Astrocyte (in vitro differentiated cells and primary cell): ENCODE measurements around the gene LILRB3. TPM values are rescaled to one million over a fixed set of nuclear protein-coding genes. Genes with fewer than 3 reads are reported as not detected.

Experiments used
- DNase-seq: peaks from one replicate; pipeline ENCODE4 v3.0.0-alpha.2; 2010; ENCODE audit warnings: low read depth
- FAIRE-seq: peaks from 2 replicates; lab custom pipeline; 2011; peaks lifted over from hg19 to GRCh38; lab: Jason Lieb, UNC
- H2AFZ ChIP-seq: 2 replicates; pipeline ENCODE4 v1.6.0; 2012; ENCODE audit warnings: low read depth, low read length, inconsistent platforms
- H3K27ac ChIP-seq: 2 replicates; pipeline ENCODE4 v1.5.1; 2011; ENCODE audit warnings: low read depth, low read length, inconsistent platforms
- H3K27me3 ChIP-seq: 2 replicates; pipeline ENCODE4 v1.6.0; 2011; ENCODE audit warnings: low read length, inconsistent platforms; ENCODE audit not compliant: insufficient read depth
- H3K36me3 ChIP-seq: 2 replicates; pipeline ENCODE4 v1.5.1; 2011; ENCODE audit warnings: low read length, inconsistent platforms; ENCODE audit not compliant: insufficient read depth
- H3K4me1 ChIP-seq: 2 replicates; pipeline ENCODE4 v1.5.1; 2011; ENCODE audit warnings: low read length, inconsistent platforms; ENCODE audit not compliant: insufficient read depth
- H3K4me2 ChIP-seq: 2 replicates; pipeline ENCODE4 v1.6.0; 2012; ENCODE audit warnings: low read length, inconsistent platforms
- H3K4me3 ChIP-seq: 2 replicates; pipeline ENCODE4 v1.5.1; 2011; ENCODE audit warnings: low read depth, mild to moderate bottlenecking, low read length, inconsistent platforms; ENCODE audit not compliant: insufficient read depth
- H3K79me2 ChIP-seq: 2 replicates; pipeline ENCODE4 v1.6.0; 2012; ENCODE audit warnings: mild to moderate bottlenecking, low read length, inconsistent platforms; ENCODE audit not compliant: insufficient read depth
- H3K9ac ChIP-seq: 2 replicates; pipeline ENCODE4 v1.6.0; 2012; ENCODE audit warnings: mild to moderate bottlenecking, low read length, inconsistent platforms
- H3K9me3 ChIP-seq: 2 replicates; pipeline ENCODE4 v1.5.1; 2012; ENCODE audit warnings: low read depth, mild to moderate bottlenecking, low read length, inconsistent platforms; ENCODE audit not compliant: insufficient read depth
- H4K20me1 ChIP-seq: 2 replicates; pipeline ENCODE4 v1.6.0; 2012; ENCODE audit warnings: low read length, inconsistent platforms; ENCODE audit not compliant: insufficient read depth
- H3K27ac Mint-ChIP-seq: one replicate; pipeline ENCODE4 v1.8.0; 2021; ENCODE audit warnings: mild to moderate bottlenecking, mixed read lengths; ENCODE audit not compliant: unreplicated experiment
- H3K27me3 Mint-ChIP-seq: one replicate; pipeline ENCODE4 v1.8.0; 2021; ENCODE audit warnings: low read depth, mixed read lengths; ENCODE audit not compliant: unreplicated experiment
- H3K36me3 Mint-ChIP-seq: one replicate; pipeline ENCODE4 v1.8.0; 2021; ENCODE audit warnings: low read depth, mixed read lengths; ENCODE audit not compliant: unreplicated experiment
- H3K4me1 Mint-ChIP-seq: one replicate; pipeline ENCODE4 v1.8.0; 2021; ENCODE audit warnings: low read depth, mixed read lengths; ENCODE audit not compliant: unreplicated experiment
- H3K4me3 Mint-ChIP-seq: one replicate; pipeline ENCODE4 v1.8.0; 2021; ENCODE audit warnings: mild to moderate bottlenecking, moderate library complexity, mixed read lengths; ENCODE audit not compliant: unreplicated experiment
- H3K9me3 Mint-ChIP-seq: one replicate; pipeline ENCODE4 v1.8.0; 2021; ENCODE audit warnings: mild to moderate bottlenecking, mixed read lengths; ENCODE audit not compliant: unreplicated experiment
- CTCF ChIP-seq: IDR thresholded peaks from 2 replicates; pipeline ENCODE4 v1.5.1; 2011; ENCODE audit warnings: low read depth, mild to moderate bottlenecking, inconsistent platforms, low read length, moderate library complexity; ENCODE audit not compliant: insufficient read depth
- EZH2 ChIP-seq: IDR thresholded peaks from 2 replicates; pipeline ENCODE4 v1.6.1; 2012; ENCODE audit warnings: mild to moderate bottlenecking, low read length, inconsistent platforms; ENCODE audit not compliant: insufficient read depth
- total RNA-seq: library from RNA; stranded (reverse); gene quantifications from 2 replicates; pipeline ENCODE4 v1.2.1, GENCODE V29; 2021

Gene LILRB3
- total RNA-seq, 1 donor from 2014 or later, result not detected

- no peaks in the 10 kb centered on the region for H3K9me3 Mint-ChIP-seq
- peak within 1 kb of the TSS; percentile 99 for H3K27ac ChIP-seq
- peaks cover 10% of the 10 kb centered on the region for H3K36me3 Mint-ChIP-seq
- H3K4me2 ChIP-seq, result peak within 1 kb of the TSS; percentile 97
- H3K79me2 ChIP-seq, result peaks cover 46% of the 10 kb centered on the region
- no peaks in the 10 kb centered on the region for H3K9me3 ChIP-seq
- H3K4me1 ChIP-seq, result peaks cover 15% of the 10 kb centered on the region
- no peak for TF ChIP-seq EZH2
- no peak for TF ChIP-seq CTCF
- peaks cover 3% of the 10 kb centered on the region for H3K36me3 ChIP-seq
- no peak for DNase-seq
- peak within 1 kb of the TSS; percentile 96 for H3K27ac Mint-ChIP-seq
- H3K4me3 Mint-ChIP-seq, result peak within 1 kb of the TSS; percentile 95
- H4K20me1 ChIP-seq, result peaks cover 38% of the 10 kb centered on the region
- no peaks in the 10 kb centered on the region for H3K27me3 ChIP-seq
- H2AFZ ChIP-seq, result peak within 1 kb of the TSS; percentile 93
- peak within 1 kb of the TSS; percentile 96 for H3K9ac ChIP-seq
- H3K4me3 ChIP-seq, result peak within 1 kb of the TSS; percentile 82
- peaks cover 7% of the 10 kb centered on the region for H3K4me1 Mint-ChIP-seq
- peak; percentile 17 for FAIRE-seq
- no peaks in the 10 kb centered on the region for H3K27me3 Mint-ChIP-seq
Observed at GRCh38 chr19:54189145-54189734, 33.6 kb downstream of the LILRB3 start, which contains the start of gene MBOAT7. MBOAT7 (minus strand) TSS chr19:54189580; CDS start chr19:54188508, 1,072 bp downstream.

GRCh38 chr19:54188215-54188871 lies 34.5 kb downstream of the LILRB3 start:
- H3K79me2 ChIP-seq, result peaks cover 42% of the 10 kb centered on the region

More at GRCh38 chr19:54188215-54188871, 34.5 kb downstream of the LILRB3 start:
- peaks cover 37% of the 10 kb centered on the region for H4K20me1 ChIP-seq
- no peaks in the 10 kb centered on the region for H3K27me3 ChIP-seq
- H3K9ac ChIP-seq, result peak overlapping the region; percentile 95
- H3K4me3 Mint-ChIP-seq, result peak overlapping the region; percentile 94
- H3K27ac ChIP-seq, result peak overlapping the region; percentile 99
- DNase-seq (peak; percentile 73), FAIRE-seq (no peak)
- peaks cover 12% of the 10 kb centered on the region for H3K36me3 Mint-ChIP-seq
- H3K36me3 ChIP-seq, result peaks cover 2% of the 10 kb centered on the region
- no peaks in the 10 kb centered on the region for H3K9me3 ChIP-seq
- H2AFZ ChIP-seq, result no peak overlapping the region
- H3K4me1 ChIP-seq, result peaks cover 15% of the 10 kb centered on the region
- TF ChIP-seq EZH2, result no peak
- no peak for TF ChIP-seq CTCF
- H3K27ac Mint-ChIP-seq, result peak overlapping the region; percentile 72
- H3K4me3 ChIP-seq, result peak overlapping the region; percentile 82
- no peaks in the 10 kb centered on the region for H3K9me3 Mint-ChIP-seq
- no peaks in the 10 kb centered on the region for H3K27me3 Mint-ChIP-seq
- H3K4me1 Mint-ChIP-seq, result peaks cover 7% of the 10 kb centered on the region
- H3K4me2 ChIP-seq, result peak overlapping the region; percentile 97
